NCI-H748 treated with DMSO at 0.1 percent for 48 hours (cell line): ENCODE results near the gene ISM1.

Source experiments
- DNase-seq: peaks from one replicate; lab custom pipeline; 2025; lab: John Stamatoyannopoulos, UW

Gene ISM1

GRCh38 chr20:13313201-13313600 lies 92.1 kb downstream of the ISM1 start:
- DNase-seq: no peak

- DNase-seq: no peak
These were observed 96.4 kb downstream of the ISM1 start for GRCh38 chr20:13317439-13317838.

GRCh38 chr20:13318871-13319521 lies 97.9 kb downstream of the ISM1 start:
- no peak for DNase-seq

- no peak for DNase-seq
These were observed 99.6 kb downstream of the ISM1 start for GRCh38 chr20:13320702-13321101.

- DNase-seq: no peak
These were observed 100.3 kb downstream of the ISM1 start for GRCh38 chr20:13321416-13321815.

GRCh38 chr20:13322198-13322597 lies 101.1 kb downstream of the ISM1 start:
- no peak for DNase-seq

GRCh38 chr20:13322621-13323020 lies 101.5 kb downstream of the ISM1 start:
- DNase-seq: no peak

- no peak for DNase-seq
These were observed 104.0 kb downstream of the ISM1 start for GRCh38 chr20:13325033-13325432.

- DNase-seq: no peak
These were observed 104.8 kb downstream of the ISM1 start for GRCh38 chr20:13325796-13326340.

- no peak for DNase-seq
These were observed 110.5 kb downstream of the ISM1 start for GRCh38 chr20:13331536-13331935.

GRCh38 chr20:13333036-13333435 lies 112.0 kb downstream of the ISM1 start:
- no peak for DNase-seq

GRCh38 chr20:13333793-13334192 lies 112.7 kb downstream of the ISM1 start:
- DNase-seq: peak; percentile 81

- no peak for DNase-seq
These were observed 115.4 kb downstream of the ISM1 start for GRCh38 chr20:13336308-13337089.

GRCh38 chr20:13337090-13337784 lies 116.2 kb downstream of the ISM1 start:
- DNase-seq: no peak

- DNase-seq: no peak
These were observed 117.1 kb downstream of the ISM1 start for GRCh38 chr20:13338097-13338661.

GRCh38 chr20:13338999-13339411 lies 117.9 kb downstream of the ISM1 start:
- DNase-seq: no peak

GRCh38 chr20:13340088-13340487 lies 119.0 kb downstream of the ISM1 start:
- DNase-seq: no peak

GRCh38 chr20:13341737-13342393 lies 120.8 kb downstream of the ISM1 start:
- no peak for DNase-seq

- DNase-seq: no peak
These were observed 121.6 kb downstream of the ISM1 start for GRCh38 chr20:13342469-13343242.

- no peak for DNase-seq
These were observed 123.6 kb downstream of the ISM1 start for GRCh38 chr20:13344671-13345070.
